Muscle of back (tissue), 11 donors: ENCODE data around the gene FOXL2NB. TPM values are rescaled to one million over a fixed set of nuclear protein-coding genes. Genes with fewer than 3 reads are reported as not detected.
A peak's percentile ranks its signal among the peaks of the same experiment; 100 is the strongest.

ENCODE experiments used
- DNase-seq, 3 donors: peaks; one replicate each; pipeline versions ENCODE4 v3.0.0 to v3.0.0-alpha.2; 2013
- polyA plus RNA-seq, 10 donors: library from polyadenylated mRNA; unstranded; fragments of 120-200 nt; gene quantifications; one replicate each; pipeline ENCODE4 v1.2.1, GENCODE V29; 2013; ENCODE audit not compliant: insufficient read length in 10 of 10

Gene FOXL2NB
- polyA plus RNA-seq, 10 donors: 0.05 to 0.35 (median 0.13) TPM; not detected in 3

- DNase-seq: peak in 1 of 3 donors; percentile 65
Measured at GRCh38 chr3:138944929-138945708, 1.9 kb upstream of the FOXL2NB start.

DNA sequence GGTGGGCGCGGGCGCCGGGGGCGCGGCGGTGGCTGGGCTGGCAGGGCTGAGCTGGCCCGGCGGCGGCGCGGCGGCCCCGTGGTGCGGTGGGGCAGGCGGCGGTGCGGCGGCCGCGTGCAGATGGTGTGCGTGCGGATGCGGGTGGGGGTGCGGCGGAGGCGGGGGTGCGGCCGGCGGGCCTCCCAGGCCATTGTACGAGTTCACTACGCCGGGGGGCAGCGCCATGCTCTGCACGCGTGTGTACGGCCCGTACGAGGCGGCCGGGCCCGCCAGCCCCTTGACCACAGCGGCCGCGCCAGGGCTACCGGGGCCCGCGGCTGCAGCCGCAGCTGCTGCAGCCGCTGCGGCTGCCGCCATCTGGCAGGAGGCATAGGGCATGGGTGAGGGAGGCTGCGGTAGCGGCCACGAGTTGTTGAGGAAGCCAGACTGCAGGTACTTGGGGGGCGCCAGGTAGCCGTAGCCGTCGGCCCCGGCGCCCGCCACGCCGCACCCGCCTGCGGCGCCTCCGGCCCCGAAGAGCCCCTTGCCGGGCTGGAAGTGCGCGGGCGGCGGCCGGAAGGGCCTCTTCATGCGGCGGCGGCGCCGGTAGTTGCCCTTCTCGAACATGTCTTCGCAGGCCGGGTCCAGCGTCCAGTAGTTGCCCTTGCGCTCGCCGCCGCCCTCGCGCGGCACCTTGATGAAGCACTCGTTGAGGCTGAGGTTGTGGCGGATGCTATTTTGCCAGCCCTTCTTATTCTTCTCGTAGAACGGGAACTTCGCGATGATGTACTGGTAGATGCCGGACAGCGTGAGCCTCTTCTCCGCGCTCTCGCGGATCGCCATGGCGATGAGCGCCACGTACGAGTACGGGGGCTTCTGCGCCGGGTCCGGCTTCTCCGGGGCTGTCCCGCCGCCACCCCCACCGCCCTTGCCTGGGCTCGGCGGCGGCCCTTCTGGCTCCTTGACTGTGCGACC is 1.0 kb upstream of the FOXL2NB start:
- DNase-seq: peak in 1 of 3 donors; percentile 67

DNA sequence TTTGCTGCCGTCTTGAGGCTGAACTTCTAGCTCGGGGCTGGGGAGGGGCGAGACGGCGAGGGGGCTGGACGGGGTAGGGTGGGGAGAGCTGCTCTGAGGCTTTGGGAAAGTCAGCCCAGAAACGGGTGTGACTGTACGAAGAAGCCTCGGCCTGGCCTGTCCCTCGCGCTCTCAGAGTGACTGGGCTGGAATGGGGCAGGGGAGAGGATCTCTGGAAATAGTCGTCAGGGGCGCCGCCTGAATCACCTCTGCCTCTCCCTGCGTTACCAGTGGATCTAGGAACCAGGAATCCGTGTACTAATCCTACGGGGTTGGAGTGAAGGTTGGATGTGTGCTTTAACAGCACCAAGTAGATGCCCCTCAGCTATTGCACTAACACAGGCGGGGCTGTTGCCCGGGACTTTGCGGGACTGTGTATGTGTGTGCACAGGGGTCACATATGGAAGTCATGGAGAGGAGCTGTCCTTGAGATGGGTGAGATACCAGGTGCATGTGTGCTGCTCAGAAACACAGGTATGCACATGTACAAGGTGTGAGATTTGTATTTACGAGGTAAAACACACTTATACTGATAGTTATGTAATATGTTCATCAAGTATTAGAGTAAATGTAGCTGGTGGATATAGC is 591 bp downstream of the FOXL2NB start:
- DNase-seq: no peak

GRCh38 chr3:138948371-138949001 is 1.5 kb downstream of the FOXL2NB start:
- DNase-seq: no peak

GRCh38 chr3:138949002-138949418 is 2.0 kb downstream of the FOXL2NB start:
- no peak for DNase-seq

DNA sequence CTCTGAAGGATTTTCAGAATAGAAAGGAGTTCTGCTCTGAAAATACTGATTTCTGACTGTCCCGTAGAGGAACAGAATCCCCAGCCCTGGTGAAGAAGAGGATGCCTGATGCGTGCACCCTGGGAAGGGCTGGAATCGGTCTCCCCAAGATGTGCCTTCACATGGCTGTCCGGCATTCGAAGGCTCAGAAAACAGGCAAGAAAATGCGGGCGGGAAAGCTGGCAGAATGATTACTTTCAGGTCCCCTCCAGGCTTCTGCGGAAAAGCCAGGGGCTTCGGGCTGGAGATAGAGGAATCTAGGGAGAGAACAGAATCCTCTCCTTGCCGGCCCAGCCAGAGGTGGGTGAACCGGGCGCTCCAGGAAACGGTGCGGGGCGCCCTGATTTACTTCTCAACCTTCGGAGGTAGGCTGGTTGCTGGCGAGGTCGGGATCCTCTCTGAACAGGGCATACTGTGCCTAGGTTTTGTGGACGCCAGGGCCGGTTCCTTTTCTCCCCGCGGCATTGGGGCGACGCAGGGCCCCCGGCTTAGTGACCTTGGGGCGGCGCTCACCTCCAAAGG is 2.5 kb downstream of the FOXL2NB start:
- DNase-seq: peak in 1 of 3 donors; percentile 8

DNA sequence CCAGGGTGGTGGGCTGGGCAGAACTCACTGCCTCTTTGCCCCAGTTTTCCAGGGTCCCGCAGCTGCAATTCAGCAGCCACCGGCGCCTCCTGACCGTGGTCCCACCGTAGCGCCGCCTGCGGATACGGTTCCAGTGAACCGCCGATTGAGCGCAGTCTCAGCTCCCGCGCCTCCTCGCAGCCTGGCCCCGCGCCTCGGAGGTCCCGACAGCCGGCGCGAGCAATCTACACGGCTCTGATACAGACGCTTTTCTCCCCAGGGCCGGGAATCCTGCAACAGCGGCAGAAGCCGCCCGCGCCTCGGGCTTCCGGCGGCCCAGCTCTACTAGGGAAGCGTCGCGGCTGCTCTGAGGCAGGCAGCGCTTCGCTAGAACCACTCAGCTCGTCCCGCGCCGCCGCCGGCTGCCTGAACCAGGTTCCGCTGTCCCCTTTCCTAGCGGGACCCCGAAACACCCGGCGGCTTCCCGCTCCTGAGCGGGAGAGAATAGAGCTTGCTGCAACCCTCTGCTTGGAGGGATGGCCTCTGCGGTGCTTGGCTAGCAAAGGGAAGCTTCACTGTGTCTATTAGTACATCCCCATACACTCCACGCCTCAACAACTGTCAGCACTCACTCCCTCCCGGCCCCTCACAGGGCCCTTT is 3.1 kb downstream of the FOXL2NB start:
- DNase-seq: peak in 2 of 3 donors; percentile 19 to 66

- no peak for DNase-seq
Measured at GRCh38 chr3:138950701-138951100, 3.7 kb downstream of the FOXL2NB start.

- no peak for DNase-seq
Measured at GRCh38 chr3:138960417-138960852, 13.4 kb downstream of the FOXL2NB start.

- no peak for DNase-seq
Measured at GRCh38 chr3:138962854-138963560, 16.0 kb downstream of the FOXL2NB start.

- DNase-seq: no peak
Measured at GRCh38 chr3:138964264-138964663, 17.2 kb downstream of the FOXL2NB start.

- DNase-seq: no peak
Measured at GRCh38 chr3:138964923-138965322, 17.9 kb downstream of the FOXL2NB start.

DNA sequence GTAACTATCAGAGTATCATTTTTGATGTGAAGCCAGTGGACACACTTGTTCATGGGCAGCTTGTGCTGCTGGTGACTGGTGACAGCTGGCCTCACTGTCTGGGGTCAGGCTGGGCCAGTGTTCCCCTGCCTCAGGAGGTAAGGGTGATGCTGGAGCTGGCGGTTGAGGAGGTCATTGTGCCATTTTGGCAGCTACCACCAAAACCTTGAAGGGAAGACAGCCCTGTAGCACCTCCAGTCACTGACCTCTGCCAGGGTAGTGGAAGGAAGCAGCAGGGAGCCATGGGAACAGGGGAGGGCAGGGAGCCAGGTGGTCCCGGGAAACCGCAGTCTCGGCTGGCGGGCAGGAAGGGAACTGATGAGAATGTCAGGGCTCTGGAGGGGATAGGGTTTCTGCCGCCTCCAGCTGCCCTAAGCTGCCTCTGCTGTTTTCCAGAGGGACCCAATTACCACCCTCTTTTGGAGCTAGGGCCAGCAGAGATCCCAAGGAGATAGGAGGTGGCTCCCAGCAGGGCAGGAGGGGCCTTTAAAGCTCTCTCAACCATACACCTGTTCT is 24.8 kb downstream of the FOXL2NB start:
- no peak for DNase-seq

DNA sequence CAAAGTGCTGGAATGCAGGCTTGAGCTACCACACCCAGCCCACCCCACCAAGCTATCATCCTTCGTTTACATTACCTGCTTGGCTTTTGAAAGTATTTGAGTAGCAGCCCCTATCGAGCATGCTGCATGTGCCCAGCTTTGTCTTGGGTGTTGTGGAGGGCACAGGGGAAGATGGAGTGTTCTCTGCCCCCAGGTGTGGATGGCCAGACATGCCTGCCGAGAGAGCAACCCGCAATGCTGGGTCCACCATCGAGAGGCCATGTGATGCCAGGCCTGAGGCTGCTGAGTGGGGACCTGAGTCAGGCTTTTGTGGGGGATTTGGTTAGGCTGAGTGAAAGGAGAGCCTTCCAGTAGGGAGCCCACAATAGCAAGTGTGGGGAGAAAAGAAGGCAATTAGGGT is 25.9 kb downstream of the FOXL2NB start:
- no peak for DNase-seq

- DNase-seq: no peak
Measured at GRCh38 chr3:138974462-138974861, 27.4 kb downstream of the FOXL2NB start.

GRCh38 chr3:138975351-138975750 is 28.3 kb downstream of the FOXL2NB start:
- no peak for DNase-seq

GRCh38 chr3:138976047-138976446 is 29.0 kb downstream of the FOXL2NB start:
- DNase-seq: no peak

GRCh38 chr3:138984816-138985215 is 37.8 kb downstream of the FOXL2NB start:
- no peak for DNase-seq

DNA sequence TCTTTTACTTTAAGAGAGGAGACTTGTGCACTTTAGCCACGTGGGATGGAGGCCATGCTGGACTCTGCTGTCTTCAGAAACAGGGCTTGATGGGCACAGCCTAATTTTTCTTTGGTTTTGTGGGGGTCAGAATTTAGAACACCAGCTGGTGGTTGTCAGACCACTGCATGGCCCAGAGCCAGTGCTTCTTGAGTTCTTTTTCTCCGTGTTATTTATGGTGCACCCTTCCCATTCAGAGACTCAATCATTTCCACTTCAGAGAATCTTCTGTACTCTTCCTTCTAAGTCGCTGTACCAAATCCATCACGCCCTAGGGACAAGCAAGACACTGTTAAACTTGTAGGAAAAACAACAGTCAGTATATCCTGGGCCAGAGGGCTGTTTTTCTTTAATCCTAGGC is 38.9 kb downstream of the FOXL2NB start:
- no peak for DNase-seq

GRCh38 chr3:138987181-138987580 is 40.2 kb downstream of the FOXL2NB start:
- no peak for DNase-seq
